PC-9 (cell line): ENCODE data around the gene GNA15. TPM values are rescaled to one million over a fixed set of nuclear protein-coding genes. Genes with fewer than 3 reads are reported as not detected.

ENCODE experiments used
- BruUV-seq: library from RNA; stranded (reverse); fragments of 400-500 nt; replicated peaks from 2 replicates; lab custom pipeline; 2021; lab: Mats Ljungman, UMichigan
- CTCF ChIA-PET: fragments of 300-600 bp; sonication (Branson Sonifier 250); formaldehyde crosslinking; loops from one replicate; lab custom pipeline; 2022; ENCODE audit warnings: antibody characterized with exemption; lab: Charles Lee
- POLR2A ChIA-PET: fragments of 300-600 bp; sonication (Branson Sonifier 250); formaldehyde crosslinking; loops from one replicate; lab custom pipeline; 2022; ENCODE audit warnings: antibody characterized with exemption; ENCODE audit not compliant: unreplicated experiment; lab: Charles Lee
- DNase-seq, 2 experiments: peaks; one replicate each; pipeline versions ENCODE4 v3.0.0 to v3.0.0-alpha.2; 2015 to 2022; ENCODE audit warnings: mixed read lengths in 1 of 2
- H2AFZ ChIP-seq: fragments of 200-600 bp; sonication (generic); 2 replicates; pipeline ENCODE4 v1.8.1; 2017; ENCODE audit warnings: antibody characterized with exemption
- H3F3A ChIP-seq: fragments of 200-600 bp; sonication (generic); 2 replicates; pipeline ENCODE4 v1.8.1; 2017; ENCODE audit warnings: antibody characterized with exemption, mild to moderate bottlenecking, low read depth; ENCODE audit not compliant: insufficient read depth
- H3K27ac ChIP-seq: fragments of 200-600 bp; sonication (generic); 2 replicates; pipeline ENCODE4 v1.6.1; 2016; ENCODE audit warnings: mixed run types
- H3K27me3 ChIP-seq: fragments of 200-600 bp; sonication (generic); 2 replicates; pipeline ENCODE4 v1.6.1; 2016; ENCODE audit warnings: low read depth, mixed run types; ENCODE audit not compliant: insufficient read depth
- H3K36me3 ChIP-seq: fragments of 200-600 bp; sonication (generic); 2 replicates; pipeline ENCODE4 v1.6.1; 2016; ENCODE audit warnings: low read depth, mixed run types
- H3K4me1 ChIP-seq: fragments of 200-600 bp; sonication (generic); replicated peaks from 2 replicates; pipeline ENCODE4 v1.6.1; 2016; ENCODE audit warnings: mixed run types; ENCODE audit not compliant: insufficient read depth
- H3K4me2 ChIP-seq: fragments of 200-600 bp; sonication (generic); 2 replicates; pipeline ENCODE4 v1.6.1; 2017; ENCODE audit warnings: mixed run types
- H3K4me3 ChIP-seq: fragments of 200-600 bp; sonication (generic); 2 replicates; pipeline ENCODE4 v1.6.1; 2016; ENCODE audit warnings: mixed run types
- H3K79me2 ChIP-seq: fragments of 200-600 bp; sonication (generic); 2 replicates; pipeline ENCODE4 v1.6.1; 2017; ENCODE audit warnings: low read depth, mixed run types
- H3K9me2 ChIP-seq: fragments of 200-600 bp; sonication (generic); 2 replicates; pipeline ENCODE4 v1.8.1; 2017; ENCODE audit warnings: mild to moderate bottlenecking; ENCODE audit not compliant: insufficient read depth
- H3K9me3 ChIP-seq: fragments of 200-600 bp; sonication (generic); 2 replicates; pipeline ENCODE4 v1.8.1; 2016; ENCODE audit warnings: low read depth; ENCODE audit not compliant: insufficient read depth
- H4K20me1 ChIP-seq: fragments of 200-600 bp; sonication (generic); 2 replicates; pipeline ENCODE4 v1.8.1; 2017; ENCODE audit not compliant: insufficient read depth
- CTCF ChIP-seq: fragments of 200-600 bp; sonication (generic); conservative IDR thresholded peaks from 2 replicates; pipeline ENCODE4 v1.6.1; 2017; ENCODE audit warnings: mixed run types, antibody characterized with exemption, mild to moderate bottlenecking, moderate library complexity
- EZH2 ChIP-seq: fragments of 200-600 bp; sonication (generic); IDR thresholded peaks from 2 replicates; pipeline ENCODE4 v1.8.0; 2017; ENCODE audit warnings: antibody characterized with exemption, low read depth
- intact Hi-C: fragments of 100-400 bp; cut with micrococcal nuclease; formaldehyde crosslinking; loops from one replicate; pipeline ENCODE4 v1.10.0; 2022; ENCODE audit not compliant: unreplicated experiment
- total RNA-seq: library from RNA; stranded (reverse); gene quantifications from 2 replicates; pipeline ENCODE4 v1.2.3, GENCODE V29; 2021

Gene GNA15
- total RNA-seq, 1 experiment from 2014 or later = 14.2 TPM

DNA sequence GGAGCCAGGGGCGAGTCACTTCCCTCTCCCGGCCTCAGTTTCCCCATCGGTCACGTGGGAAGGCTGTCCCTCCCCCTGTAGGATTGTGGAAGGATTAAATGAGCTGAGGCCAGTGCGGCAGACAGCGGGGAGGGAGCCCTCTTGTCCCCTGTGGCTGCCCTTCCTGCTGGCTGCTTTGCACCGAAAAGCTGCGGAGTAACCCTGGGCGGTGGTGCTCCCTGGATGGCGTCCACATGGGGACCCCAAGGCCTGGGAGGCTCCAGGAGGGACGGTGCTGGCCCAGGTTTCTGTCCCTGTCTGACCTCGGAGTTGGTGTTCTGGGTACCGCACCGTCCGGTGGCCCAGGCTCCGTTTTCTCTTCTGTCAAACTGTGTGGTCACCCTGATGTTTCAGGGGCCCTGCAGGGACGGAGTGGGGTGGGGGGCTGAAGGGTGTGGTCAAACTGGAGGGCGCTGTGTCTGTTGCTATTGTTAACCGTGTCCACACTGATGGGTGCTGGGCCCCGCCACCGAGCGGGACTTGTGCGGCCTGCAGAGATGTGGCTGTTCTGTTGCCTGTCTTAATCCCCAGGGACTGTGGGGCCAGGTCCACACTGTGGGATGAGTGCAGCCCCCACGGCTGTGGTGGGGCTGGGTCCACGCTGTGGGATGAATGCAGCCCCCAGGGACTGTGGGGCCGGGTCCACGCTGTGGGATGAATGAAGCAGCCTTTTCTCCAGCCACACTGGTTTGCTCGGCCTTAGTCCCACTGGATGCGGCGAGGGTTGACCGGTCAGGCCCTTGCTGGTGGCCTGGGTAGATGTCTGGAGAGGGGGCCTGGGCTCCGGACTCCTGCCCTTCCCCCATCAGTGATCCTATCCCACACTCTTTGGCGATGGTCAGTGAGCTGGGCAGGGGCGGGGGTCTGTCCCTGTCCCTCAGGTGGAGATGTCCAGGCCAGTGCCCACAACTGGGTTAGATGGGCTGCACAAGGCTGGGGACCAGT is 34.8 kb upstream of the GNA15 start:
- Histone ChIP-seq H3F3A (no peaks in the 10 kb centered on the region), H3K4me2 (no peak overlapping the region), H3K9me2 (no peaks in the 10 kb centered on the region), H3K27ac (no peak overlapping the region), H2AFZ (no peak overlapping the region), H3K9me3 (no peaks in the 10 kb centered on the region), H3K79me2 (peaks cover 50% of the 10 kb centered on the region), H3K27me3 (no peaks in the 10 kb centered on the region), H3K4me1 (no peaks in the 10 kb centered on the region), H3K4me3 (no peak overlapping the region), H4K20me1 (peaks cover 15% of the 10 kb centered on the region), H3K36me3 (no peaks in the 10 kb centered on the region)
- ChIA-PET CTCF (no interaction called here), POLR2A (interaction anchor here (0.6 kb wide), 1 partner anchor 43 kb away, joined by 5 read pairs; no protein-coding TSS in a partner anchor)
- no TSS peak for BruUV-seq
- TF ChIP-seq EZH2 (no peak), CTCF (no peak)
- intact Hi-C loops = loop anchor here (10.0 kb wide), 1 partner anchor 146 kb away; no protein-coding TSS in a partner anchor
- no peak for DNase-seq

DNA sequence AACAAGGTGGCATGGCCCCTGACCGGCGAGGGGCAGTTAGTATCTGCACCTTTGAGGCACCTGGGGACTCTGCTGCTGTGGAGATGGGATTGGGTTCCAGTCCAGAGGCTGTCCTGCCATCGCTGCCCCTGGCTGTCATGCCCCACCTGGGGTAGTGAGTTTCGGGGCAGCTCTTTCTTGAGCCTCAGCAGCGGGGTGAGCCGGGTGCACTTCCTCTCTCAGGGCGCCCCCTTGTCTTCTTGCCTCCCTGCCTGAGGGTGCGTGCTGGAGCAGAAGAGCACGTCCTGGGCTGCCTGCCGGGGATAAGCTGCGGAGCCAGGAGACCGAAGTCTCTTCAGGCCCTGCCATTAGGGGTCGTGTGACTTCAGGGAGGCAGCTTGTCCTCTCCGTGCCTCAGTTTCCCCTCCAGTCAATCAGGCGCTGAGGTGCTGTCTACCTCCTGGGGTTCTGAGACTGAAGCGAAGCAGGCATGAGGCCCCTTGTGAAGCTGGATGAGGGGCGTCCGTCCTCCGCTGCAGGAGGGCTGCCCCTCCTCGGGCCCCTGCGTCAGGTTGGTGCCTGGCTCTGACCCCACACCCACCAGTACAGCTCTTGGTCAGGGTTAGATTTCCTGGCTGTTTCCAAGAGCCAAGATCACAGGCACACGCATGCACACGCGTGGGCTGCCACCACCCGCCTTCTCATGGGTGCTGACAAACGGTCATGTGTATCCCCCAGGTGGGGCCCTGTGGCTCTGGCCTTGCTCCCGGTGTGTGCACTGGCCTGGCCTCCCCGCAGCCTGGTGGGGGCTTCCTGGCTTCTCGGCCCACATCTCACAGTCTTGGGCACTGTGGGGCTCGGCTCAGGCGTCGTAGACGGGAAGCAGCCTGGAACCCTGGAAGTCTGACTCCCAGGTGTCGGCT is 33.3 kb upstream of the GNA15 start:
- TF ChIP-seq CTCF = no peak
- Histone ChIP-seq H3K4me3 (no peak overlapping the region), H3K79me2 (peaks cover 42% of the 10 kb centered on the region), H3K36me3 (no peaks in the 10 kb centered on the region), H3K4me1 (no peaks in the 10 kb centered on the region), H3K27me3 (no peaks in the 10 kb centered on the region), H3K4me2 (no peak overlapping the region), H3K9me3 (no peaks in the 10 kb centered on the region), H2AFZ (no peak overlapping the region), H3F3A (no peaks in the 10 kb centered on the region), H3K9me2 (no peaks in the 10 kb centered on the region), H3K27ac (no peak overlapping the region), H4K20me1 (peaks cover 19% of the 10 kb centered on the region)
- ChIA-PET CTCF (no interaction called here), POLR2A (interaction anchor here (0.6 kb wide), 1 partner anchor 44 kb away, joined by 5 read pairs; no protein-coding TSS in a partner anchor)
- no peak for DNase-seq
- intact Hi-C loops = loop anchor here (10.0 kb wide), 1 partner anchor 148 kb away; no protein-coding TSS in a partner anchor
- BruUV-seq = no TSS peak

DNA sequence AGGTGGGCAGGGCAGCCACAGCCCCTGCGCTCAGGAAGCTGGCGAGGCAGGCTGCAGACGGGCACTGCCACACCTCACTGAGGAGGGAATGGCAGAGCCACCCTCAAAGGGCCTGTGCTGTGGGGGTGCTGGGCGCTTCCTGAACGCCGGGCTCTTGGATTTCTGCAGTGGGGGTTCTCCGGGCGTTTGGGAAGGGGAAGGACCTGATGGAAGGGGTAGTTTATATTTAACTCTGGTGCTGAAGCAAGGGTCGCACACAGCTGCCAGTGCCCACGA is 31.2 kb upstream of the GNA15 start:
- Histone ChIP-seq H2AFZ (no peak overlapping the region), H3K27me3 (no peaks in the 10 kb centered on the region), H3K36me3 (no peaks in the 10 kb centered on the region), H4K20me1 (peaks cover 16% of the 10 kb centered on the region), H3K4me1 (no peaks in the 10 kb centered on the region), H3K4me3 (no peak overlapping the region), H3K79me2 (peaks cover 28% of the 10 kb centered on the region), H3K4me2 (no peak overlapping the region), H3K9me2 (no peaks in the 10 kb centered on the region), H3K9me3 (no peaks in the 10 kb centered on the region), H3F3A (no peaks in the 10 kb centered on the region), H3K27ac (no peak overlapping the region)
- no TSS peak for BruUV-seq
- TF ChIP-seq EZH2 (no peak), CTCF (no peak)
- ChIA-PET POLR2A (no interaction called here), CTCF (no interaction called here)
- intact Hi-C loops = loop anchor here (10.0 kb wide), 1 partner anchor 150 kb away; no protein-coding TSS in a partner anchor
- no peak for DNase-seq
